GM23248 (cell line): ENCODE measurements around the gene MOB3B. TPM values are rescaled to one million over a fixed set of nuclear protein-coding genes. Genes with fewer than 3 reads are reported as not detected.

Experiments used
- DNase-seq: peaks from one replicate; pipeline ENCODE4 v3.0.0-alpha.2; 2015
- H2AFZ ChIP-seq: fragments of 200-600 bp; sonication (generic); 2 replicates; pipeline ENCODE4 v1.6.1; 2016; ENCODE audit warnings: antibody characterized with exemption
- H3F3A ChIP-seq: fragments of 200-600 bp; sonication (generic); 2 replicates; pipeline ENCODE4 v1.6.1; 2016; ENCODE audit warnings: mild to moderate bottlenecking, antibody characterized with exemption, mixed run types; ENCODE audit not compliant: insufficient read depth
- H3K27ac ChIP-seq: fragments of 200-600 bp; sonication (generic); 2 replicates; pipeline ENCODE4 v1.5.1; 2016; ENCODE audit warnings: mild to moderate bottlenecking
- H3K27me3 ChIP-seq: fragments of 200-600 bp; sonication (generic); replicated peaks from 2 replicates; pipeline ENCODE4 v1.6.1; 2016; ENCODE audit warnings: mild to moderate bottlenecking; ENCODE audit not compliant: insufficient read depth
- H3K36me3 ChIP-seq: fragments of 200-600 bp; sonication (generic); 2 replicates; pipeline ENCODE4 v1.6.1; 2016; ENCODE audit warnings: low read depth, mild to moderate bottlenecking
- H3K4me1 ChIP-seq: fragments of 200-600 bp; sonication (generic); 2 replicates; pipeline ENCODE4 v1.6.1; 2016; ENCODE audit warnings: mild to moderate bottlenecking; ENCODE audit not compliant: insufficient read depth
- H3K4me2 ChIP-seq: fragments of 200-600 bp; sonication (generic); one replicate; pipeline ENCODE4 v1.6.1; 2016; ENCODE audit warnings: mild to moderate bottlenecking; ENCODE audit not compliant: unreplicated experiment
- H3K4me3 ChIP-seq: fragments of 200-600 bp; sonication (generic); 2 replicates; pipeline ENCODE4 v1.5.1; 2016; ENCODE audit warnings: mild to moderate bottlenecking
- H3K79me2 ChIP-seq: fragments of 200-600 bp; sonication (generic); 2 replicates; pipeline ENCODE4 v1.6.1; 2016; ENCODE audit warnings: mild to moderate bottlenecking; ENCODE audit not compliant: insufficient read depth
- H3K9ac ChIP-seq: fragments of 200-600 bp; sonication (generic); 2 replicates; pipeline ENCODE4 v1.6.1; 2016; ENCODE audit warnings: mild to moderate bottlenecking
- H3K9me2 ChIP-seq: fragments of 200-600 bp; sonication (generic); 2 replicates; pipeline ENCODE4 v1.6.1; 2016; ENCODE audit warnings: mixed run types, mild to moderate bottlenecking, moderate library complexity; ENCODE audit not compliant: insufficient read depth
- H3K9me3 ChIP-seq: fragments of 200-600 bp; sonication (generic); one replicate; pipeline ENCODE4 v1.6.1; 2017; ENCODE audit warnings: low read depth
- H4K20me1 ChIP-seq: fragments of 200-600 bp; sonication (generic); 2 replicates; pipeline ENCODE4 v1.6.0; 2016; ENCODE audit not compliant: insufficient read depth
- EZH2 ChIP-seq: fragments of 200-600 bp; sonication (generic); IDR thresholded peaks from 2 replicates; pipeline ENCODE4 v1.6.1; 2018; ENCODE audit warnings: antibody characterized with exemption, mild to moderate bottlenecking; ENCODE audit not compliant: insufficient read depth, poor library complexity, severe bottlenecking
- EZH2phosphoT487 ChIP-seq: fragments of 200-600 bp; sonication (generic); IDR thresholded peaks from 2 replicates; pipeline ENCODE4 v1.6.1; 2018; ENCODE audit warnings: antibody characterized with exemption, moderate library complexity, mild to moderate bottlenecking, low read depth; ENCODE audit not compliant: insufficient read depth
- WGBS, 2 experiments: methylation state at CpG; one replicate each; pipeline ENCODE4 v1.1.6; 2015 to 2017; ENCODE audit warnings: low lambda C conversion rate in 2 of 2, low coverage in 1 of 2; ENCODE audit errors: missing lambda C conversion rate in 2 of 2; 5-methylcytosine and 5-hydroxymethylcytosine counted together
- in situ Hi-C: fragments of 300-500 bp; cut with MboI; formaldehyde crosslinking; loops from 2 replicates; pipeline ENCODE4 v1.15.0; 2020
- polyA plus RNA-seq: library from polyadenylated mRNA; unstranded; fragments of >200 nt; fragmentation: Nextera tagmentation; extraction: Ambion mirVana; gene quantifications from 2 replicates; pipeline ENCODE4 v1.2.1, GENCODE V29; 2016
- total RNA-seq: library from RNA; depleted of rRNA; stranded (reverse); fragments of >200 nt; shearing (Covaris generic); gene quantifications from 2 replicates; pipeline ENCODE4 v1.2.3, GENCODE V29; 2014

MOB3B gene
- total and polyA plus RNA-seq, 2 experiments from 2014 or later = 0.06 TPM; not detected in 1

GRCh38 chr9:27496135-27496504, 33.5 kb downstream of the MOB3B start:
- Histone ChIP-seq H3K9me3 (no peaks in the 10 kb centered on the region), H3F3A (0 out of 2 replicates have a peak, but pooled peaks cover 6% of the 10 kb centered on the region), H4K20me1 (no peaks in the 10 kb centered on the region), H3K4me3 (no peak overlapping the region), H3K4me2 (no peak overlapping the region), H3K9ac (no peak overlapping the region), H3K9me2 (0 out of 2 replicates have a peak, but pooled peaks cover 3% of the 10 kb centered on the region), H3K79me2 (no peaks in the 10 kb centered on the region), H3K27ac (no peak overlapping the region), H2AFZ (no peak overlapping the region), H3K27me3 (no peaks in the 10 kb centered on the region), H3K4me1 (peaks cover 6% of the 10 kb centered on the region), H3K36me3 (no peaks in the 10 kb centered on the region)
- TF ChIP-seq EZH2phosphoT487 (no peak), EZH2 (no peak)
- no peak for DNase-seq
- in situ Hi-C loops = no loop called here
- 36 to 50% methylated on average over 3 of the region's 3 CpGs for WGBS, 2 experiments

GRCh38 chr9:27495480-27496134, 34.0 kb downstream of the MOB3B start:
- Histone ChIP-seq H3K27ac (no peak overlapping the region), H3K79me2 (no peaks in the 10 kb centered on the region), H4K20me1 (no peaks in the 10 kb centered on the region), H3K9ac (no peak overlapping the region), H3K27me3 (no peaks in the 10 kb centered on the region), H3K36me3 (no peaks in the 10 kb centered on the region), H3K4me1 (peaks cover 6% of the 10 kb centered on the region), H3K4me3 (no peak overlapping the region), H2AFZ (no peak overlapping the region), H3K9me2 (0 out of 2 replicates have a peak, but pooled peaks cover 3% of the 10 kb centered on the region), H3K4me2 (no peak overlapping the region), H3K9me3 (no peaks in the 10 kb centered on the region), H3F3A (0 out of 2 replicates have a peak, but pooled peaks cover 6% of the 10 kb centered on the region)
- in situ Hi-C loops = no loop called here
- DNase-seq = no peak
- TF ChIP-seq EZH2phosphoT487 = no peak
- no peak for TF ChIP-seq EZH2
- whole genome bisulfite sequencing, 2 experiments = 39 to 40% methylated on average over 3 of the region's 3 CpGs

- Histone ChIP-seq H3F3A (no peaks in the 10 kb centered on the region), H2AFZ (no peak overlapping the region), H3K9ac (no peak overlapping the region), H3K79me2 (no peaks in the 10 kb centered on the region), H4K20me1 (no peaks in the 10 kb centered on the region), H3K27me3 (no peaks in the 10 kb centered on the region), H3K4me2 (no peak overlapping the region), H3K9me3 (no peaks in the 10 kb centered on the region), H3K36me3 (no peaks in the 10 kb centered on the region), H3K4me3 (no peak overlapping the region), H3K9me2 (no peaks in the 10 kb centered on the region), H3K4me1 (no peaks in the 10 kb centered on the region), H3K27ac (no peak overlapping the region)
- TF ChIP-seq EZH2phosphoT487 (no peak), EZH2 (no peak)
- peak; percentile 10 for DNase-seq
- 11 to 13% methylated on average over 1 of the region's 1 CpG for WGBS, 2 experiments
- in situ Hi-C loops = no loop called here
Measured at GRCh38 chr9:27491154-27491553, 38.5 kb downstream of the MOB3B start.

DNA sequence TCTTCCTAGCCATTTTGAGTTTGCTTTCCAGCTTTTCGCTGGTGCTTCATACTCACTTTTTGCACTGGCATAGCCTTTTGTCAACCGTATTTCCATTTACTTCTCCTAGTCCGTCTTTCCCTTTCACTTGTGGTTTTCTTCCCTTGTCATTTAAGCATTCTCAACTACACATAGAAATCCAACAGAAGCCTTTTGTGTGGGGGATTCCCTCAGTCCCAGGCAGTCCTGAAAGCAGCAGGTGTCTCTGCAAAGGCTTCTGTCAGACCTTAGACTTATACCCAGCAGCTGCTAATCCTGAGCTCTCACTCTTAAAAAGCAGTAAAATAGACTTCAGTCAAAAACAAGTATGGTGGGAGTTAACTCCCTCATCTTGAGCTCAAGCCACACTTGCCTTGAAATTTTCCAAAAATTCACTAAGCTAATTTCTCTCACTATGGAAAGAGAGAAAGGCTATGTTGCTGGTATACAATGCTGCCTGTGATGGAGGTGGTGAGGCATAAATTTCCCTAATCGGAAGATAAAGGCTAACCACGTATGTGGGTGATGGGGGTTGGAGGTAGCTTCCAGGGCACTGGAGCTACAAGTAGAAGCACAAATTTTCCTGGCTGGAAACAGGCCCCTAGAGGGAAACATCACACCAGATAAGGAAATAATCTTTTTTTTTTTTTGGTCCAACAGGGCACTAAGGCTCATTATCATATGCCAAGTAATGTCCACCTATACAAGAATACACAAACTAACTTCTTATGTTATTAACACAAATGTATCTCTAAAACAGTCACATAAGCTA, 40.3 kb downstream of the MOB3B start:
- Histone ChIP-seq H3K27me3 (no peaks in the 10 kb centered on the region), H4K20me1 (no peaks in the 10 kb centered on the region), H3K79me2 (no peaks in the 10 kb centered on the region), H3K4me2 (no peak overlapping the region), H3K9ac (no peak overlapping the region), H3F3A (no peaks in the 10 kb centered on the region), H3K36me3 (no peaks in the 10 kb centered on the region), H3K9me3 (no peaks in the 10 kb centered on the region), H3K27ac (no peak overlapping the region), H3K4me1 (no peaks in the 10 kb centered on the region), H2AFZ (no peak overlapping the region), H3K4me3 (no peak overlapping the region), H3K9me2 (no peaks in the 10 kb centered on the region)
- in situ Hi-C loops = no loop called here
- TF ChIP-seq EZH2 = no peak
- DNase-seq = no peak
- 69 to 70% methylated on average over 5 of the region's 5 CpGs for WGBS, 2 experiments
